B cell (primary cell): ENCODE results near the gene CLASP2.

ENCODE experiments used
- CTCF ChIP-seq: fragments of 200-600 bp; IDR thresholded peaks from one replicate; pipeline ENCODE4 v1.8.0; 2022; ENCODE audit warnings: antibody characterized with exemption, mild to moderate bottlenecking
- EZH2 ChIP-seq: IDR thresholded peaks from 2 replicates; pipeline ENCODE4 v1.6.1; 2012; ENCODE audit warnings: borderline replicate concordance, low read depth, mild to moderate bottlenecking, moderate library complexity, low read length; ENCODE audit not compliant: insufficient read depth, poor library complexity, severe bottlenecking

GRCh38 chr3:33645060-33645647 lies 72.9 kb downstream of the CLASP2 start:
- TF ChIP-seq CTCF (no peak), EZH2 (no peak)
